GM19397 (cell line): Measurements from ENCODE around the gene SHLD1.
"Not testable (repeated sequence)": the region's sequence is repeated elsewhere in the genome, so short reads cannot be mapped to it uniquely, and the experiment has no call there.

Experiments
- ATAC-seq: cut with Tn5 transposase; IDR thresholded peaks from one replicate; pipeline ENCODE4 v1.9.1; 2021; ENCODE audit warnings: mild to moderate bottlenecking, moderate library complexity; ENCODE audit not compliant: unreplicated experiment

The SHLD1 gene

GRCh38 chr20:5735845-5736510 lies 14.2 kb upstream of the SHLD1 start:
- ATAC-seq = no peak

DNA sequence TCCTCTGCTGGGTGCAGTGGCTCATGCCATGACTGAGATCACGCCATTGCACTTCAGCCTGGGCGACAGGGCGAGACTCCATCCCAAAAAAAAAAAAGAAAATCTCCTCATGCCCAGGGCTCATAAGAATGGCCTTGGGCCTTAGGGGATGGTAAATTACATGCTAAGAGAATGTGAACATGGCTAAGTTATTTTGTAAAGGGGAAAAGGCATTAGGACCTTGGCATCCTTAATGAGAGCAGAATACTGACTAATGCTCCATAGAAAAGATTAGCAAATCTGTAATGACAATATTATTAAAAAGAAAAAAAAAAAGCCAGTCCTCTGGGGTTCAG lies 12.6 kb upstream of the SHLD1 start:
- ATAC-seq = no peak

GRCh38 chr20:5737966-5738365 lies 12.2 kb upstream of the SHLD1 start:
- no peak for ATAC-seq

- not testable (repeated sequence) for ATAC-seq
Observed at GRCh38 chr20:5740643-5741042, 9.6 kb upstream of the SHLD1 start.

- no peak for ATAC-seq
Observed at GRCh38 chr20:5741089-5741488, 9.1 kb upstream of the SHLD1 start.

- no peak for ATAC-seq
Observed at GRCh38 chr20:5742041-5742440, 8.2 kb upstream of the SHLD1 start.

DNA sequence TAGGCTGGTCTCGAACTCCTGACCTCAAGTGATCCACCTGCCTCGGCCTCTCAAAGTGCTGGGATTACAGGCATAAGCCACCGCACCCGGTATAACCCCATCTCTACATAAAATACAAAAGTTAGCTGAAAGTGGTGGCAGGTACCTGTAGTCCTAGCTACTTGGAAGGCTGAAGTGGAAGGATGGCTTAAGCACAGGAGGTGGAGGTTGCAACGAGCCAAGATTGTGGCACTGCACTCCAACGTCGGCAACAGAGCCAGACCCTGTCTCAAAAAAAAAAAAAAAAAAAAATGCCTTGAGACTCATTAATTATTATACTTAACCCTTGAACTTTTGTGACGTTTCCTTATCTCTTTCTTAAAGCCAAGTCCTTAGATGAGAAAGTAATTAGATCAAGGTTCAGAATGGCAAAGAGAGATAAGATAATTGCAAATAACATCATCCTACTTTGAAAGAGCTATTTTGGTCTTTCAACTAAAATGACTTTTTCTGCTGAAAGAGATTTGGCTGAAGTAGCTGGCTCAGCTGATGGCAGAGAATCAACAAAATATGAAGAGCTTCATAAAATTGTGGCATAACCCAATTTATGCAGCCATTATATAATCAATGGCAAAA lies 4.7 kb upstream of the SHLD1 start:
- no peak for ATAC-seq

DNA sequence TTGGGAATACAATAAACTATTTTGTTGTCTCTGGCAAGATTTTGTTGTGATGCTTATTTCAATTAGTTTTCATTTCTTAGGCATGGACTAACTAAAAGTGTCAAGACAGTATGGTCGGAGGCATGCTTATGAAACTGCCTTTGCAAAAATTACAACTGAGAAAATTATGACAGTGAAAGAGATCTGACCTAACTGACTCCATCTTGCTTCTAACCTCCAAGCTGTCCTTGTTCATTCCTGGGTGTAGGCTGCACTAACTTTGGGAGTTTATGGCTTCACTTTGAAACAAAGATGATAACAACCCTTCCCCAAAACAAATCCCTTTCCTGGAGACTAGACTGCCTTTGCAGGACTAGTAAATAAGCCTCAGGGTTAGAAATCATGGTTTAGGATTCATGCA lies 4.1 kb upstream of the SHLD1 start:
- no peak for ATAC-seq

DNA sequence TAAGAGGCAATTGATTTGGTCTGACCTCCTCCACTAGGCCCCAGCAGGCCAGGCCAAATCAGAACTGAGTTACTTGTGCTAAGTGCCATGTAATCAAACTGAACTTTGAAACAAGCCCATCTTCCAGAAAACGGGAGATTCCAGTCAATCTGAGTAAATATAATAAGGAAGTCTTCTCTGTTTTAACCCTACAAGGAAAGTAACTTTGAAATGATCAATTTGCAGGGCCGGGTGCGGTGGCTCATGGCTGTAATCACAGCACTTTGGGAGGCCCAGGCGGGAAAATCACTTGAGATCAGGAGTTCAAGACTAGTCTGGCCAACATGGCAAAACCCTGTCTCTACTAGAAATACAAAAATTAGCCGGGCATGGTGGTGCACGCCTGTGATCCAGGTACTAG lies 2.0 kb upstream of the SHLD1 start:
- no peak for ATAC-seq

GRCh38 chr20:5749512-5749951 lies 669 bp upstream of the SHLD1 start:
- ATAC-seq = not testable (repeated sequence)

GRCh38 chr20:5751856-5752255 lies 1.7 kb downstream of the SHLD1 start:
- ATAC-seq = no peak

GRCh38 chr20:5753814-5754213 lies 3.6 kb downstream of the SHLD1 start:
- ATAC-seq = no peak

DNA sequence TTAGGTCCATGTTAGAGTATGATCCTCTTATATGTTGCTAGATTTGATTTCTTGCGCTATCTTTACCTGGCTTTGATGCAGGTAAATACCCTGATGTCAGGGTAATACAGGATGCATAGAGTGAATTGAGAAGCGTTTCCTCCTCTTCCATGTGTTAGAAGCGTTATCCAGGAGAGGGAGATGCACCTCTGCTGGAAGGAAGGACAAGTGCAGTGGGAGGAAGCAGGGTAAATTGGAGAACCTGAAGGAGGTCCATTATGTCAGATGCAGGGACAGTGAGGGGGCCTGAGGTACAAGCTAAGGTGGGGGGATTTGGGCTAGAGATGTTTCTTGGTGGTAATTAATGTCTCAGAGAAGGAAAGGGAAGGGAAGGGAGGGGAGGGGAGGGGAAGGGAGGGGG lies 7.7 kb downstream of the SHLD1 start:
- no peak for ATAC-seq

DNA sequence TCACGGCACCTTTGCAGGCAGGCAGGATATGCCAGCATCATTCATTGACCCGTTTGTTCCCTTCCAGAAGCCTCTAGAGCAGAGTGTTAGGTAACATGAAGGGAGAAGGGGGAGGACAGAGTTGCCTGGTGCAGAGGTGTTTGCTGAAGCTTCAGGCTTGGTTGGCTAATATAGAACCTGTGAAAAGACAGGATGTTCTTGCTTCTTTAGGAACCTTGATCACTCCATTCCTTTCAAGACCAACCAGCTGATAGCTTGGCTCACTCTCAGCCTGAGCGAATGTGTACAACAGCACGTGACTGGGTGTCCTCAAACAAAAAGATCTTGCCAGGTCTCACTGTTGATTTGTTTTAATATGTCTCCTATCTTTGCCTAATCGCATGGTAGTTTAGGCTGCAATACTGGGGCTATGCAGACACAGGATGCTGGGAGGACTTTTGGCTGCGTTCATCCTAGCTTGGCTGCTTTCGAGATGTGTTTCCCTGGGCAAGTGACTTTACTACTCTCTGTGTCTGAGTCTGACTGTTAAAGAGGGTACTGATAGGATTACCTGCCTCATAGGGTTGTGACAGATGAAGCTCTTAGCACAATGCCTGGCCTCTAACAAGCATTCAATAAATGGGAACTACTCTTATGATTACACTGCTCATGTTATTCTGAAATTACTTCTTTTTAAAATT lies 16.0 kb downstream of the SHLD1 start:
- ATAC-seq = no peak

DNA sequence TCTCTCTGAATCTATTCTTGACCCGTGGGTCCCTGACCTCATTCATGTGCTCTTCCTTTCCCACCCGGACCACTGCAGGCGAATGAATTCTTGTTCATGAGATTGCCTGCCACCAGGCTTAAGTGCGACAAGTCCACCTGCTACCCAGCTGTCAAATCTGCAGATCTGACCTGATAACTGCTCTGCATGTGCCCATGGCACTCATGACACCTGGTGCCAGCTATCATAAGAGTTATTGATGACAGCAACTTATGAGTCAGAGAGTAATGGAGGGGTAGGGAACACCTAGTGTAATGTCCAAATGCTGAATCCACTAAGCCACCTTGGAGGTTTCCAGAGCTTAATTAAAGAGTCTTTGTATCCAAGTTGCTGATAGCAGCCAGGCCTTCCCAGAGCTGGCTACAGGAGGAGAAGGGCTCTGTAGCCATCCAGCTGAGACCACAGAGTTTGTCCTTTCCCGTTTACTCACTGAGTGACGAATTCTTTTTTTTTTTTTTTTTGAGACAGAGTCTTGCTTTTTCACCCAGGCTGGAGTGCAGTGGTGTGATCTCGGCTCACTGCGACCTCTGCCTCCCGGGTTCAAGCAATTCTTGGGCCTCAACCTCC lies 17.4 kb downstream of the SHLD1 start:
- no peak for ATAC-seq

GRCh38 chr20:5770231-5770986 lies 20.2 kb downstream of the SHLD1 start:
- no peak for ATAC-seq

DNA sequence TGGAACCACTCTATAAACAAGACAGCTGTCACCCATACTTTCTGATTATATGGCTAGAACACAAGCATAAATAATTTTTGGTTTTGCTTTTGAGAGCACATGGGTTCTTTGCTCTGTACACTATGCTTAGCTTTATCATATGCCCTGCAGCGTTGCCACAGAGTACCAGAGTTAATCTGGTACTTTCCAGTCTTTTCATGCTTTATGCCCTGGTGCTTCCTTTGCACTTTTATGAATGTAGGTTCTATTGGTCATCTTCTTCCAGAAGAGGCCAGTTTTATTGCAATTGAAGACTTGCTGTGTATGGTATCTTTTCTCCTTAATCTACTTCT lies 20.8 kb downstream of the SHLD1 start:
- ATAC-seq = no peak

GRCh38 chr20:5772704-5773103 lies 22.5 kb downstream of the SHLD1 start:
- no peak for ATAC-seq

GRCh38 chr20:5773589-5773988 lies 23.4 kb downstream of the SHLD1 start:
- no peak for ATAC-seq

DNA sequence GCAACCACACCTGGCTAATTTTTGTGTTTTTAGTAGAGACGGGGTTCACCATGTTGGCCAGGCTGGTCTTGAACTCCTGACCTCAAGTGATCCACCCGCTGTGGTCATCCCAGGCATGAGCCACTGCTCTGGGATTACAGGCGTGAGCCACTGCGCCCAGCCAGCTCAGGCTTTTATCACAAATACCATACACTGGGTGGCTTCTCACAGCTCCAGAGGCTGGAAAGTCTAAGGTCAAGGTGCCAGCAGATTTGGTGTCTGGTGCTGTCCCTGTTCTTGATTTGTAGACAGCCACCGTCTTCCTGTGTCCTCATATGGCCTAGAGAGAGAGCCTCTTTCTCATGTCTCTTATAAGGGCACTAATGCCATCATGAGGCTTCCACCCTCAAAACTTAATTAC lies 25.9 kb downstream of the SHLD1 start:
- no peak for ATAC-seq

DNA sequence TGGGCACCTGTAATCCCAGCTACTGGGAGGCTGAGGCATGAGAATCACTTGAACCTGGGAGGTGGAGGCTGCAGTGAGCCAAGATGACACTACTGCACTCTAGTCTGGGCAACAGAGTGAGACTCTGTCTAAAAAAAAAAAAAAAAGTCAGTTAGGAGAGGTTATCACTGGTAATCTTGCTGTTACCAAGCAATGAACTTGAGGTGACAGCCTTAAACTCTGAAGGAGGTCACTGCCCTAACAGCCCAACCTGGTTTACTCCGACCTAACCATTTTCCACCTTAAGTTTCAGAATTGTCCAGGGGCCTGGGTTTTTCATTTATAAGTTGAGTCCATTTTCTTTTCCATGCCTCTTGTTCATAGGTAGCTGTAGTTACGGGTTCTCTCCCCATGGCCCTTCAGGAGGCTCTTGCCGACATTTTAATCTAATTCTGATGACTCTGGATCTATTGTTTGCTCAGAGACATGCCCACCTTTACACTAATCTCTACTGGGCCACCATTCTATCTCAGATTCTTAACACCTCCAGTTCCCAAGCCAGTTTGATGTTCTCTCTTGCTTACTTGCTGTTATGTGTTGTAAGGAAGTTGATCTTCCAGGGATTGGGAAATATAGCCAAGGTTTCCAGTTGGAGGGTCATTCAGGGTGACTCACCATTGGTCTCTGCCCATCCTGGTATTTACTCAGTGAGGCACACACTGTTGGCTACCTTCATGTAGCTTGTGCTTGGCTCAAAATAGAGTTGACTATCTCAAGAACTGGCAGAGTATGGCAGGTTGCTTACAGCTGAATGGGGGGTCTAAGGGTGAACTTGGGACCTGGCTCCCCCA lies 29.1 kb downstream of the SHLD1 start:
- ATAC-seq = no peak
